ENCODE data around the gene ZBTB49.

- TF ChIP-seq CTCF (IDR thresholded peaks at IDR 0.05) (no peak), ZNF263 (CRISPR knock-in tag; IDR thresholded peaks at IDR 0.05; ENCODE audit: low read depth) (no peak), ZNF317 (CRISPR knock-in tag; IDR thresholded peaks at IDR 0.05; ENCODE audit: borderline replicate concordance, low read depth) (no peak), MXD4 (CRISPR knock-in tag; IDR thresholded peaks at IDR 0.05; ENCODE audit: borderline replicate concordance) (no peak)
These were observed 73.1 kb downstream of the ZBTB49 start for GRCh38 chr4:4362991-4363697.
